Duodenal mucosa (tissue), 2 donors: ENCODE data around the gene PDE2A.

Source experiments
- H3K27ac ChIP-seq: one replicate; pipeline ENCODE4 v1.7.0; 2013; ENCODE audit warnings: low read depth, low read length
- H3K27me3 ChIP-seq, 2 donors: one replicate each; pipeline ENCODE4 v1.7.0; 2013; ENCODE audit warnings: low read length in 2 of 2, control low read depth in 1 of 2; ENCODE audit not compliant: insufficient read depth in 2 of 2, control insufficient read depth in 1 of 2
- H3K36me3 ChIP-seq, 2 donors: one replicate each; pipeline ENCODE4 v1.7.0; 2013; ENCODE audit warnings: low read length in 2 of 2, control low read depth in 1 of 2; ENCODE audit not compliant: insufficient read depth in 2 of 2, control insufficient read depth in 1 of 2
- H3K4me1 ChIP-seq, 2 donors: one replicate each; pipeline ENCODE4 v1.7.0; 2013; ENCODE audit warnings: low read length in 2 of 2, control low read depth in 1 of 2; ENCODE audit not compliant: insufficient read depth in 2 of 2, control insufficient read depth in 1 of 2
- H3K4me3 ChIP-seq, 2 donors: one replicate each; pipeline ENCODE4 v1.7.0; 2013; ENCODE audit warnings: low read length in 2 of 2, low read depth in 1 of 2
- H3K9ac ChIP-seq, 2 donors: one replicate each; pipeline ENCODE4 v1.7.0; 2013; ENCODE audit warnings: low read length in 2 of 2, low read depth in 1 of 2
- H3K9me3 ChIP-seq, 2 donors: one replicate each; pipeline ENCODE4 v1.7.0; 2013; ENCODE audit warnings: low read length in 2 of 2, control low read depth in 1 of 2; ENCODE audit not compliant: control insufficient read depth in 1 of 2

PDE2A gene

DNA sequence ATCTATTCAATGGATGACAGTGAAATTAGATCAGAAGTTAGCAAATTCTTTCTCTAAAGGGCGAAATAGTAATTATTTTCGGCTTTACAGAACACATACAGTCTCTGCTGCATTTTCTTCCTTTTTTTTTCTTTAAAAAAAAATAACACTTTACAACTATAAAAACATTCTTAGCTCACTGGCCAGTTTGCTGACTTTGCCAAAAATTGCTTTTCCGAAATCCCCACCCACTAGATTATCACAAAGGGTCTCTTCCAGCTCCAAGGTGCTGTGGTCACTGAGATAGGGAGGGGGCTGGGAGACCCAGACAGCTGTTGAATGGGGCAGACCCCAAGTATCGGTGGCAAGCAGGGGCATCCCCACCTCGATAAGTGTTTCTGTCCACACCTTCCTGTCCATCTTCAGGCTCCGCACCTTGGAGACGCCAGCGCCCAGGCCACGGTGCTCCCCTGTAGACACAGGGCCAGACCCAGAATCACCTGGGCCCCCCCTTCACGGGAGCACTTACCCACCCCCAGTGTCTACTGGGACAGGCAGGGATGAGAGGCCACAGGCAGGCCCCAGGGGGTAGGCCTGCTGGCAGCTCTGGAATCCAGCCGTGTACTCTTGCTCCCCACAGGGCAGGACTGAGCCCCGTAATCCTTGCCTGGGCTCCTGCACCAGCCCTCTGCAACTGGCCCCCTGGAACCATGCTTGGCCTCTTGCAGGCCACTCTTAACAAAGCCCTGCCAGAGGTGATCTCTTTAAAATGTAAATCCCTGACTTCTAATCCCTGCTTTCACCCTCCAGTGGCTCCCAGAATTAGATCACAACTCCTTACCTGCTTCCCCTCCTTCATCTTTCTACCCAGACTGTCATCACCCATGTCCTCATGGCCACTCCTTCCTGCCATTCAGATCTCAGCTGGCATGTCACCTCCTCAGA is 31.5 kb upstream of the PDE2A start:
- Histone ChIP-seq H3K4me3 (no peak overlapping the region), H3K27me3 (no peaks in the 10 kb centered on the region), H3K9ac (no peak overlapping the region), H3K36me3 (peaks cover 49 to 97% of the 10 kb centered on the region in 2 donors), H3K4me1 (no peaks in the 10 kb centered on the region), H3K27ac (no peak overlapping the region), H3K9me3 (no peaks in the 10 kb centered on the region)

DNA sequence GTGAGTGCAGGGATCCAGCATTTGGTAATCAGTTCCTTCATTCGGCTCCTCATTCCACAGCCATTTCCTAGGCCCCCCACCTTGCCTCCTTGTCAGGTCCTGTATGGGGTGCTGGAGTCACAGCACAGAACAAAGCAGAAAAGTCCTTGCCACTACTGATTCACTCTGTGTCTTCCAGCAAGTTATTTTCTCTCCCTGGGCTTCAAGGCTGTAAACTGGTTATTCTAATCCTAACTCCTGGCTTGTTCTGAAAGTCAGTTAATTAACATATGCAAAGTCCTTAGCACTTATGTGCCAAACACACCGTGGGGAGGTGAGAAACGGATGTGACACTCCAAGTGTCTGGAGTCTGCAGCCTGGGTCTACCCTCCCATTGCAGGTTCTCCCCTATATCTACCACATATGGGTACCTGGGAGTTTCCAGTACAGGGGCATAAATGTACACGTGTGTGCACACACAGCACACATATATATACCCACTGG is 30.6 kb upstream of the PDE2A start:
- Histone ChIP-seq H3K36me3 (peaks cover 50 to 96% of the 10 kb centered on the region in 2 donors), H3K9ac (no peak overlapping the region), H3K27ac (no peak overlapping the region), H3K9me3 (no peaks in the 10 kb centered on the region), H3K27me3 (no peaks in the 10 kb centered on the region), H3K4me3 (no peak overlapping the region), H3K4me1 (no peaks in the 10 kb centered on the region)

- Histone ChIP-seq H3K4me3 (no peak overlapping the region), H3K27me3 (no peaks in the 10 kb centered on the region), H3K9ac (no peak overlapping the region), H3K27ac (no peak overlapping the region), H3K4me1 (no peaks in the 10 kb centered on the region), H3K36me3 (peaks cover 54 to 96% of the 10 kb centered on the region in 2 donors), H3K9me3 (no peaks in the 10 kb centered on the region)
These were observed 30.0 kb upstream of the PDE2A start for GRCh38 chr11:72704028-72704782.

- no peak overlapping the region for H3K27ac ChIP-seq
- H3K36me3 ChIP-seq = peaks cover 59 to 96% of the 10 kb centered on the region in 2 donors
- no peak overlapping the region for H3K4me3 ChIP-seq
- no peak overlapping the region for H3K9ac ChIP-seq
- H3K27me3 ChIP-seq = no peaks in the 10 kb centered on the region
- no peaks in the 10 kb centered on the region for H3K4me1 ChIP-seq
- no peaks in the 10 kb centered on the region for H3K9me3 ChIP-seq
These were observed 29.2 kb upstream of the PDE2A start for GRCh38 chr11:72703267-72704008.

DNA sequence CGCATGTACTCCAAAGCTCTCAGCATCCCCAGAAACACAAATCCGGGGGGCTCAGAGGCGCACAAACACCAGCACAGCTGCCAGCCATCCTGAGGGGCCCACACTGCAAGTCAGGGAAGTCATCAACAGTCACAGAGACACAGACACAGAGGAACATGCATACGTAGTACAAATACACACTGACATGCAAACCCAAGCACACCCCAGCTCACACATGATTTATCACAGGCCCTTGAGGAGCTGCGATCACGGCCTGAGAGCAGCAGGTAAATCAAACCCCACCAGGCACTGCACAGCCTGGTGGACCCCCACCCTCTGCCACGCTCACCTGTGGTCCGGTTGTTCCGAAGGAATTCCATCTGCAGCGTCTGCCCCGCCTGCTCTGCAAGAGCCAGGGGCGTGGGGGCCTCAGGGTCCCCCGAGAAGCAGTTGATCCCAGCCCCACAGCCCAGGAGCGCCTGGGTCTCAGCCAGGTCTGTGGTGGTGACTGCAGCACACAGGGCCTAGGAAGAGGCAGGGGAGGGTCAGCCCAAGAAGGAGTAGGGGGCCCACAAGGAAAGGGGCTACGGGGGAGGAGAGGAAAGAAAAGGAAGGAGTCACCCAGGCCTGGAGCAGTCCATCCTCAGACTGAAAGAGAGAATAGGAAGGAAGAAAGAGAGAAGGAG is 28.5 kb upstream of the PDE2A start:
- Histone ChIP-seq H3K4me3 (no peak overlapping the region), H3K27ac (no peak overlapping the region), H3K9ac (no peak overlapping the region), H3K27me3 (no peaks in the 10 kb centered on the region), H3K4me1 (no peaks in the 10 kb centered on the region), H3K9me3 (no peaks in the 10 kb centered on the region), H3K36me3 (peaks cover 53 to 96% of the 10 kb centered on the region in 2 donors)

DNA sequence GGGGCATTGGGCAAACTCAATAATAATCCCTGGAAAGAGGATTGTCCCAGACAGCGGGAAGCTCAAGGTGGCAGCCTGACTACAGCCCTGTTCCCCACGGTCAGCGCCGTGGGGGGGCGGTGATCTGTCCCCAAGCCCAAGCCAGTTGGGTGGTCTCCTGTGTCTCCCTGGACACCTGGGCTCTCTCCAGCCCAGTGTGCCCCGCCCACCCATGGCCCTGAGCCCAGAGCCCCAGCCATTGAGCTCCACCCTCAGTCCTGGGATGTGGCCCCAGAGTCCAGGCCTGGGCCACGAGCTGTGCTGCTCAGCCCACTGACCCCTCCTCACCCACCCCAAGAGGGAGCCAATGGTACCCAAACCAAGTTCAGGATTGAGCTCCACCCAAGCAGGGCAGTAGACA is 27.9 kb upstream of the PDE2A start:
- Histone ChIP-seq H3K27me3 (no peaks in the 10 kb centered on the region), H3K4me1 (no peaks in the 10 kb centered on the region), H3K9me3 (no peaks in the 10 kb centered on the region), H3K27ac (no peak overlapping the region), H3K4me3 (no peak overlapping the region), H3K9ac (no peak overlapping the region), H3K36me3 (peaks cover 47 to 96% of the 10 kb centered on the region in 2 donors)

DNA sequence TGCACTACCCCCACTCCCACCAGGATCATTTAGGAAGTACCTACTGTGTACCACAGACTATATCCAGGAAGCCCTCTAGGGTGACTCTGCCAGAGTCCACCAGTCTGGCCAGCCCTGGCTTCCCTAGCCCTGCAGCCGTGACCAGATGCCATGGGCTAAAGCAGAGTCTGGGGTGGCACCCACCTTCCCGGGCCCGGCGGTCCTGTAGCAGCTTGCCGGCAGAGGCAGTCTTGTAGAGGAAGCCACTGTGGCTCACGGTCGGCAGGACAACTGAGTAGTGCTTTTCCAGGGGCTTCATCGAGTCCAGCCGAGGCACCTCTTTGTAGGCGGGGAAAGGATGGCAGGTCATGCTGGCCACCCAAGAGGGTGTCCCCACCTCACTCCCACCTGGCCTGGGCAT is 27.2 kb upstream of the PDE2A start:
- Histone ChIP-seq H3K4me1 (no peaks in the 10 kb centered on the region), H3K9me3 (no peaks in the 10 kb centered on the region), H3K36me3 (peaks cover 45 to 96% of the 10 kb centered on the region in 2 donors), H3K9ac (no peak overlapping the region), H3K4me3 (no peak overlapping the region), H3K27me3 (no peaks in the 10 kb centered on the region), H3K27ac (no peak overlapping the region)

DNA sequence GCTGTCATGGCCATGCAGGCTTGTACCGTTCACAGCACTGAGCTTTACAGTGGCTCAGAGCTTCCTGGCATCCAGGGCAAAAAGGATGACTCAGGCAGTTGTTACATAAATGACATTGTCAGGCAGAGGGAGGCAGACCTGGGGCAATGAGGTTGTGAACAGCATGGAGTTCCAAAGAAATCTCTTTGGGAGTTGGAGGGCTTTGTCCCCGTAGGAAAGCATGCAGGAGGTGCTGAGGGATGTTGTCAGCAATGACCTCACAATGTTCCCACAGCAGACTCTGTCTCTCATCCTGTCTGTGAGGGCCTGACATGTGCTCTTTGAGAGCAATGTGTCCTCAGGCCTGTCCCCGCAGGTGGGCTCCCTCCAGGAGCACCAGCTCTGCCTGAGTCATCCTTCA is 25.9 kb upstream of the PDE2A start:
- no peaks in the 10 kb centered on the region for H3K9me3 ChIP-seq
- peaks cover 51 to 98% of the 10 kb centered on the region in 2 donors for H3K36me3 ChIP-seq
- no peak overlapping the region for H3K4me3 ChIP-seq
- H3K9ac ChIP-seq = no peak overlapping the region
- H3K27me3 ChIP-seq = no peaks in the 10 kb centered on the region
- H3K27ac ChIP-seq = no peak overlapping the region
- H3K4me1 ChIP-seq = no peaks in the 10 kb centered on the region

DNA sequence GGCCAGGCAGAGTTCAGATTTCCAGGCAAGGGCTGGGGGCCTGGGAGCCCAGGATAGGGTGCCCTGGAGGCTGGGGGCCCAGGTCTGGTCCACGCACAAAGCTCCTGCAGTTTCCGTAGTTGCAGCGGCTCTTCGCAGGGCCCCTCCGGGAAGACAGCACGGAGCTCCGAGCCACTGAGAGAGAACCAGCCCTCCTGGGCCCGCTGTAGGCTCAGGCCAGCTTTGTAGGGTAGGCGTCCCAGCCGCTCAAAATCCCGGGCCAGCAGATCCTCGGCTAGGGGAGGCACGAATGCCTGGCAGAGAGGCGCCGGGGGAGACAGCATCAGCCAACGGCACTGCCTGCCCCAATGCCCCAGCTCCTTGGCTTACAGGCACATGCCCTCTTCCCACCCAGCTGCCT is 23.6 kb upstream of the PDE2A start:
- peaks cover 60 to 99% of the 10 kb centered on the region in 2 donors for H3K36me3 ChIP-seq
- H3K4me1 ChIP-seq = no peaks in the 10 kb centered on the region
- H3K4me3 ChIP-seq = no peak overlapping the region
- no peak overlapping the region for H3K9ac ChIP-seq
- H3K27me3 ChIP-seq = no peaks in the 10 kb centered on the region
- no peak overlapping the region for H3K27ac ChIP-seq
- no peaks in the 10 kb centered on the region for H3K9me3 ChIP-seq
